T-helper 2 cell treated with Interferon-gamma antibody and Interleukin-4, amounts not matched to agents 5 μg/mL and 100 μg/mL, for 36 hours (primary cell): Measurements from ENCODE around the gene VPS37D.
A peak's percentile ranks its signal among the peaks of the same experiment; 100 is the strongest.

ENCODE experiments used
- DNase-seq: peaks from one replicate; pipeline ENCODE4 v3.0.0; 2021; ENCODE audit warnings: low spot score
- H3K27ac Mint-ChIP-seq: one replicate; pipeline ENCODE4 v1.8.0; 2021; ENCODE audit warnings: mild to moderate bottlenecking, mixed read lengths
- H3K27me3 Mint-ChIP-seq: one replicate; pipeline ENCODE4 v1.8.0; 2021; ENCODE audit warnings: low read depth, mixed read lengths
- H3K36me3 Mint-ChIP-seq: one replicate; pipeline ENCODE4 v1.8.0; 2021; ENCODE audit warnings: low read depth, mixed read lengths
- H3K4me1 Mint-ChIP-seq: one replicate; pipeline ENCODE4 v1.8.0; 2021; ENCODE audit warnings: low read depth, mixed read lengths
- H3K4me3 Mint-ChIP-seq: one replicate; pipeline ENCODE4 v1.8.0; 2022; ENCODE audit warnings: mild to moderate bottlenecking, moderate library complexity, mixed read lengths
- H3K9me3 Mint-ChIP-seq: one replicate; pipeline ENCODE4 v1.8.0; 2021; ENCODE audit warnings: mixed read lengths

Gene VPS37D

DNA sequence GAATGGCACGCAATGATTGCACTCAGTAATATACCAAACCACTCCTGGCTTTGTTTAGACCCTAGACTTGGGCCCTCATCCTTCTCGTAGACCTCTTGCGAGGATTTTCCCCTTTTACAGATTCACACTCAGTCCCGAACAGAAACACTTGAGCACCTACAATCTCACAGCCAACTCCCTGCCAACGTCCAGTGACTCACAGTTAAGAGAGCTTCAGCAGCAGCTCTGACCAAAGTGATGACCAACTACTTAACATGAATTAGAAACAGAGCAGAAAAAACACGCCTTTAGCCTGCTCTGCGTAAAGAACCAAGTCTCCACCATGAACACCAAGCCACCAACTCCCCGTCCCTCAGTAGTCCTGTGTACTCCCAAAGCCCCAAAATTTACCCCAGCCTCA lies 13.4 kb downstream of the VPS37D start:
- Mint-ChIP-seq H3K36me3 (peaks cover 18% of the 10 kb centered on the region), H3K27ac (no peak overlapping the region), H3K4me3 (peak overlapping the region; percentile 7), H3K27me3 (no peaks in the 10 kb centered on the region), H3K4me1 (peaks cover 14% of the 10 kb centered on the region), H3K9me3 (no peaks in the 10 kb centered on the region)
- no peak for DNase-seq

DNA sequence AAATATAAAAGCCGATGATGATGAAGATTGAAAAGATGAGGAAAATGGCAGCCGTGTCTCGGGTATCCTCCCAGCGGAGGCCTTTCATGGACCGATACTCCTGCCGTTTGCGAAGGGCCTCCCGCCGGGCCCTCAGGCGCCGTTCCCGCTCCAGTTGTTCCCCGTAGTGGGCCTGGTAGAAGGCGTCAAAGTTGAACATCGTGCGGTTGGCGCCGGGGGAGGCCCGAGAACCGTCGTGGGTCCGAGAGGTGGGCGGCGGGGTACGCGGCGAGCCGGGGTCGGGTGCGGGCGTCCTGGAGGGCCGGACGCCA lies 15.1 kb downstream of the VPS37D start:
- Mint-ChIP-seq H3K36me3 (peaks cover 23% of the 10 kb centered on the region), H3K27me3 (no peaks in the 10 kb centered on the region), H3K9me3 (no peaks in the 10 kb centered on the region), H3K27ac (peak overlapping the region; percentile 99), H3K4me3 (peak overlapping the region; percentile 100), H3K4me1 (peaks cover 17% of the 10 kb centered on the region)
- no peak for DNase-seq

DNA sequence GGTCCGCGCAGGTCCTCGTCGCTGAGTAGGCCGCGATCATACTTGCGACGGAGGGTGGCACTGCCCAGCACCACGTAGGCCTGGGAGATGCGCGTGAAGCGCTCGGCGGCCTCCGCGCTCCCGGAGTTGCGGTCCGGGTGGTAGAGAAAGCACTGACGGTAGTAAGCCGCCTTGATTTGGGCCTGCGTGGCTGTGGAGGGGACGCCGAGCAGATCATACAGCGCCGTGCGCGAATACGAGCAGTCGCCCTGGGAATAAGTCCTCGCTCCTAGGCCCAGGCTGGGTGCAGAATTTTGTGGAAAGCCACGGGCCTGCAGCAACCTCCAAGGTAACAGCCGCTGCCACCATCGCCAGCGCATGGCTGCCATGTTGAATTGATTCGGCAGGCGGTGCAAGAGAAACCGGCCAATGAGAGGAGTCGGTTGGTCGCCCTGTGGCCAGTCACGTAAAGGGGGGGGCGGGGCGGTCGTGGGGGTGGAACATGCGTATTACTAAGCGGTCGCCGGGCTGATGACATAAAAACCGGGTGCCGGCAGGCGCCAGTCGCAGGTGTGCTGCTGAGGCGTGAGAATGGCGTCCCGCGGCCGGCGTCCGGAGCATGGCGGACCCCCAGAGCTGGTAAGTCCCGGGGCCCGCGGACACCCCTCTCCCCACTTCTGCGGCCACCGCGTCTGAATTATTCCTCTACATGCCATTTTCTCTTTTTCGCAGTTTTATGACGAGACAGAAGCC lies 15.6 kb downstream of the VPS37D start, which contains the start of the genes BUD23 and DNAJC30:
Gene BUD23 (plus strand): TSS at position 542 of the 732 bp plus-strand sequence. CDS start 29 bp downstream, at position 571.
Gene DNAJC30 (minus strand): TSS at position 398 of the 732 bp plus-strand sequence. CDS start 30 bp downstream, at position 368.
- no peaks in the 10 kb centered on the region for H3K9me3 Mint-ChIP-seq
- peak; percentile 90 for DNase-seq
- peaks cover 18% of the 10 kb centered on the region for H3K36me3 Mint-ChIP-seq
- H3K4me1 Mint-ChIP-seq: peaks cover 18% of the 10 kb centered on the region
- H3K4me3 Mint-ChIP-seq: peak within 1 kb of the TSS; percentile 100
- H3K27ac Mint-ChIP-seq: peak within 1 kb of the TSS; percentile 99
- no peaks in the 10 kb centered on the region for H3K27me3 Mint-ChIP-seq

- Mint-ChIP-seq H3K9me3 (no peaks in the 10 kb centered on the region), H3K27ac (peak overlapping the region; percentile 99), H3K4me1 (peaks cover 24% of the 10 kb centered on the region), H3K4me3 (peak overlapping the region; percentile 100), H3K27me3 (no peaks in the 10 kb centered on the region), H3K36me3 (peaks cover 19% of the 10 kb centered on the region)
- no peak for DNase-seq
These were observed 16.4 kb downstream of the VPS37D start for GRCh38 chr7:73683788-73684693.

- Mint-ChIP-seq H3K9me3 (no peaks in the 10 kb centered on the region), H3K36me3 (peaks cover 26% of the 10 kb centered on the region), H3K27ac (no peak overlapping the region), H3K4me1 (peaks cover 26% of the 10 kb centered on the region), H3K4me3 (peak overlapping the region; percentile 64), H3K27me3 (no peaks in the 10 kb centered on the region)
- no peak for DNase-seq
These were observed 17.7 kb downstream of the VPS37D start for GRCh38 chr7:73685311-73685710.

DNA sequence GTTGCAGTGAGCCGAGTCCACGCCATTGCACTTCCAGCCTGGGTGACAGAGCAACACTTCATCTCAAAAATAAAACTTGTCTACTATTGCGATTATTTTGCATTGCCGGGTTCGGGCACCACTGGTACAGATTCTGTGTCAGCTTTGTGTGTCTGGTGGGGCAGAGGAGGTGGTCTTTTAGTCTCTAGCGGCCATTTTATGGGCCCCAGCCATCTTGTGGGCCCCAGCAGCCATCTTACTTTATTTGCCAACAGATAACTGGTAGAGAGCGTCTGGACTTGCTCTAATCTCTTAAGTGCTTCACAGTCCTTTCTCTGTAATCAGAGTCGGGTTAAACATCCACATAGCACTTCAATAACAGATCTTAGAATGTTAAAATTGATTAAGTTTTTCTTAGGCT lies 20.7 kb downstream of the VPS37D start:
- H3K9me3 Mint-ChIP-seq: no peaks in the 10 kb centered on the region
- H3K27ac Mint-ChIP-seq: no peak overlapping the region
- peaks cover 16% of the 10 kb centered on the region for H3K4me1 Mint-ChIP-seq
- H3K36me3 Mint-ChIP-seq: peaks cover 43% of the 10 kb centered on the region
- no peak for DNase-seq
- no peaks in the 10 kb centered on the region for H3K27me3 Mint-ChIP-seq
- no peak overlapping the region for H3K4me3 Mint-ChIP-seq

DNA sequence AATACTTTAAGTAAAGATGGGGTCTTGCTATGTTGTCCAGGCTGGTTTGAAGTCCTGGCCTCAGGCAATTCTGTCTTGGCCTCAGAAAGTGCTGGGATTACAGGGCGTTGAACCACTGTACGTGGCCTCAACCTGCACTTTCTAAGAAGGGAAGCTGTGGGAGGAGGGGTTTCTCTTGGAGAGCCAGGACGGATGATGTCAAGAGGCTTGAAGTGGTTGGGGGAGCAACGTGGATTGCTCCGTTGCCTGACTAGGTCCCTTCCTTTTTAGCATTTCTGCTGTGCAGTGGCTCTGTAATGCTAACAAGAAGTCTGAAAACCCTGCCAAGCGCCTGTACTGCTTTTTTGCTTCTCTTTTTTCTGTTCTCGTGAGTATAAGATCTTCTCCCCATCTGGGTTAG lies 23.0 kb downstream of the VPS37D start:
- H3K4me3 Mint-ChIP-seq: no peak overlapping the region
- peaks cover 50% of the 10 kb centered on the region for H3K36me3 Mint-ChIP-seq
- no peaks in the 10 kb centered on the region for H3K9me3 Mint-ChIP-seq
- H3K27me3 Mint-ChIP-seq: no peaks in the 10 kb centered on the region
- H3K4me1 Mint-ChIP-seq: peaks cover 12% of the 10 kb centered on the region
- no peak overlapping the region for H3K27ac Mint-ChIP-seq
- no peak for DNase-seq

DNA sequence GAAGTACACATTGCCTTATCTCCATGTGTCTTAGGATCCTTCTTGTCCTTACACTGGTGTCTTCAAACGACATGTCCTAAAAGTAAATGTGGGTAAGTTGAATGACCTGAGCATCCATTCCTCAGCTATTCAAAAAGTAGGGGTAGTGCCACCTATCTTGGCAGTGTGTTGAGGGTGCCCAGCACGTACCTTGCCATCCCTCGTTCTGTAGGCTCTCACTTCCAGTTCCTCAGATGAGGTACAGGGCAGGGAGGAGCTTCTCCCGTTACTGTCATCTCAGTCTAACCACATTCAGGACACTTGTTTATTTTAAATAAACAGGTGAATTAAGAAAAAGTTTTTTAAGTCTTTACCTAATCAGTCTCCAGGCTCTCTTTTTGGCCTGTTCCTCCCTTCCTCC lies 28.7 kb downstream of the VPS37D start:
- H3K36me3 Mint-ChIP-seq: peaks cover 39% of the 10 kb centered on the region
- no peak for DNase-seq
- no peaks in the 10 kb centered on the region for H3K27me3 Mint-ChIP-seq
- H3K4me3 Mint-ChIP-seq: no peak overlapping the region
- no peaks in the 10 kb centered on the region for H3K9me3 Mint-ChIP-seq
- no peak overlapping the region for H3K27ac Mint-ChIP-seq
- H3K4me1 Mint-ChIP-seq: no peaks in the 10 kb centered on the region

DNA sequence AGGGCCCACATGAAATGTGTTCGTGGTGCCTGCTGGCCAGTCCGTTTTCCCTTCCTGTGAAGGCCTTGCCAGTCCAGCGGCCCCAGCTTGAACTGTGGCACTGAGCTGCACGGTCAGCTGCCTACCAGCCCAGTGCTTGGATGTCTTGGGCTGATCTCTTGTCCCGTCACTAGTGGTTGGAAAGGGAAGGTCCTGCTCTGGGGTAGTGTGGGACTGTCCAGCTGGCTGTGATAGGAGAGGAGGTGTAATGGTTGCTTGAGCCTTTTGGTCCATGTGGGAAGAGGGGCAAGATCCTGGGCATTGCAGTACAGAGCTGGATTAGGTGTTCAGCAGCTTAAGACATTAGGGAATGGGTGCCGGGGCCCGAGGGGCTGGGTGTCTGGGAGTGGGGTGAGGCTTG lies 30.8 kb downstream of the VPS37D start:
- no peak for DNase-seq
- no peaks in the 10 kb centered on the region for H3K27me3 Mint-ChIP-seq
- peaks cover 38% of the 10 kb centered on the region for H3K36me3 Mint-ChIP-seq
- H3K9me3 Mint-ChIP-seq: no peaks in the 10 kb centered on the region
- H3K4me1 Mint-ChIP-seq: no peaks in the 10 kb centered on the region
- no peak overlapping the region for H3K4me3 Mint-ChIP-seq
- no peak overlapping the region for H3K27ac Mint-ChIP-seq

DNA sequence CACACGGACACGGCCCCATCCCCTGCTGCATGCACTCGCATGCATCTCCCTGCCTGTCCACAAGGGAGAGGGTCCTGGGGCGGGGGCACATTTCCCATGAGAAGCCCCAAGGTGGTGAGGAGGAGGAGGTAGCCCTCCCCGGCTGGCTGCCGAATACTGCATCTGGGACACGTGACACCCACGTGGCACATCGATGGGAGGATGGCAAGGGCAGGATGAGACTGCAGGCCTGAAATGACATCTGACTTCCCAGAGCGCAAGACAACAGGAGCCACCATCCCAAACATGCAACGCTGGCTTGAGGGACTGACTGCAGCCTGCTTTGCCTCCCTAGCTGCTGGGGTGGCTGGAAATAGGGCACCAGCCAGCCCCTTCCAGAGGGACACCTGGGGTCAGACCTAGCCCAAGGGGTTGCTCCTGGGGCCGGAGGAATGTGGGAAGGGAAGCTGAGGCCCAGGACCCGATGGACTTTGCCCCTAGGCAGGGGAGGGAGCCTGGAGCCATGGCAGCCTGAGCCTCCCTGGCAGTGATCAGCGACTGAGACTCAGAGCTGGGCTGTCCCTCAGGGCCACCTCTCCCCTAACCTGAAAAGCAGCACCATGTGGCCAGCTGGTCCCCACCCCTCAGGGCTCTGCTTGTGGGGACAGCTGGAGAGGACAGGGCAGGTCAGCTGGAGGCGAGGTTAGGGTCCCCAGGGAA lies 31.9 kb downstream of the VPS37D start:
- no peaks in the 10 kb centered on the region for H3K4me1 Mint-ChIP-seq
- no peaks in the 10 kb centered on the region for H3K9me3 Mint-ChIP-seq
- no peak overlapping the region for H3K4me3 Mint-ChIP-seq
- no peak overlapping the region for H3K27ac Mint-ChIP-seq
- DNase-seq: no peak
- H3K27me3 Mint-ChIP-seq: no peaks in the 10 kb centered on the region
- H3K36me3 Mint-ChIP-seq: peaks cover 35% of the 10 kb centered on the region

- H3K4me3 Mint-ChIP-seq: no peak overlapping the region
- DNase-seq: no peak
- no peaks in the 10 kb centered on the region for H3K4me1 Mint-ChIP-seq
- no peak overlapping the region for H3K27ac Mint-ChIP-seq
- peaks cover 33% of the 10 kb centered on the region for H3K36me3 Mint-ChIP-seq
- H3K27me3 Mint-ChIP-seq: no peaks in the 10 kb centered on the region
- no peaks in the 10 kb centered on the region for H3K9me3 Mint-ChIP-seq
These were observed 32.4 kb downstream of the VPS37D start for GRCh38 chr7:73700069-73700423.

GRCh38 chr7:73700581-73701134 lies 33.0 kb downstream of the VPS37D start:
- no peaks in the 10 kb centered on the region for H3K9me3 Mint-ChIP-seq
- H3K27ac Mint-ChIP-seq: no peak overlapping the region
- peaks cover 30% of the 10 kb centered on the region for H3K36me3 Mint-ChIP-seq
- no peaks in the 10 kb centered on the region for H3K27me3 Mint-ChIP-seq
- H3K4me3 Mint-ChIP-seq: no peak overlapping the region
- H3K4me1 Mint-ChIP-seq: no peaks in the 10 kb centered on the region
- no peak for DNase-seq

DNA sequence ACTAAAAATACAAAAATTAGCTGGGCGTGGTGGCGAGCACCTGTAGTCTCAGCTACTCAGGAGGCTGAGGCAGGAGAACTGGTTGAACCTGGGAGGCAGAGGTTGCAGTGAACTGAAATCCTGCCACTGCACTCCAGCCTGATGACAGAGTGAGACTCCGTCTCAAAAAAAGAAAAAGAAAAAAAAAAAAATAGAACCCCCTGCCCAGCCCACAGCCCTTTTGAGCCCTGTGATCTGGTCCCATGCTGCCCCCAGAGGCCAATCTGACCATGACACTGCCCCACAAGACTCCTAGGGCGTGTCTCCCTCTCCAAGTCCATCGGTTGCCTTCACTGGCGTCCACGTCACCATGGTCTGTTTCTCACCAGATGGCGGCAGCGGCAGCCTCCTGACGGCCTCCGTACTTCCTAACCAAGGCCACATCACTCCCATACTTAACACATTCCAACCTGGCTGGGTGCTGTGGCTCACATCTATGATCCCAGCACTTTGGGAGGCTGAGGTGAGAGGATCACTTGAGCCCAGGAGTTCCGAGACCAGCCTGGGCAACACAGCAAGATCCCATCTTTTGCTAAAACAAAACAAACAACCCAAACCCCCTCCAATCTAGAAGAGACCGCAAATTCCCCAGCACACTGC lies 33.8 kb downstream of the VPS37D start:
- Mint-ChIP-seq H3K27ac (peak overlapping the region; percentile 55), H3K36me3 (peaks cover 28% of the 10 kb centered on the region), H3K4me1 (no peaks in the 10 kb centered on the region), H3K9me3 (no peaks in the 10 kb centered on the region), H3K4me3 (no peak overlapping the region), H3K27me3 (no peaks in the 10 kb centered on the region)
- no peak for DNase-seq
